HG03108 (cell line): ENCODE data around the gene MAP1S.

Experiments used
- ATAC-seq: cut with Tn5 transposase; IDR thresholded peaks from one replicate; pipeline ENCODE4 v1.9.1; 2021; ENCODE audit warnings: moderate library complexity; ENCODE audit not compliant: unreplicated experiment

Gene MAP1S

DNA sequence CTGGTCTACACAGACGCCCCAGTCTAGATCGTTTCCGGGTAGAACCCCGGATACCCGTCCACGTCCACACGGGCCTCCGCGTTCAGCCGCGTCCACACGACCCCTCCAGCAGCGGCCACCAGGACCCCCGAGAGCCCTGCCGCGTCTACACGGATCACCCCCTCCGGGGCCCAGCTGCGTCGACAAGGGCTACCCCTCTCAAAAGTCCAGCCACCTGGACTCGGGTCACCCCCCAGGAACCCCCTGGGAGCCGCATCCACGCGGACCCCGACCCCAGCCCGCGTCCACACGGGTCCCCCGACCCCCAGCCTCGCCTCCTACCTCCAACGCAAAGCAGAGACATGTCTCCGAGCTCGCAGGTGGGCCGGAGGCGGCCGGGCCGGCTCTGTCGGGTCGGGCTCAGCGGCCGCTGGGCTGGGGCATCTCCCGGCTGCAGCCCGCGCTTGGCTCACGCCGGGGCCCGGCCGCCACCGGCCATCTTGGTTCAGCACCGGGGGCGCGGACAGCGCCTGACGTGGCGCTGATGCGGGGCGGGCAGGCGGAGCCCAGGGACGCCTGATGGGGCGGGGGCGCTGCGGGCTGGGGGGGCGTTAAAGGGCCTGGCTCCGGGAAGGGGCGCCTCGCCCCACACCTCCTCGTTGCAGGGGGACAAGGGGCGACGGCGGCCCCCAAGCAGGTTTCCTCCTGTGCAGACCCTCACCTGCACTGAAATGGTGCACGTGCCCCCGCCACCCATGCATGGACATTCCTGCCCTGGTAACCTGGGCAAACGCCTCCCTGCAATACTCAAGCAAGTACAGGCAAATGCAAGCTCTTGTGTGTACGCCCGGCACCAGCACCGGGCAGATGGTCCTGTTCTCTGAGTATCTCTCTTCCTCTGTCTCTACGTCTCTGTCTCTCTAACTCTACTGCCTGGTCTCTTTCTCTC is 31.2 kb upstream of the MAP1S start, which contains the start of gene UNC13A:
TSS of gene UNC13A (minus strand) at position 498 of the 928 bp plus-strand sequence. CDS start at position 343, 155 bp downstream.
- ATAC-seq: no peak

DNA sequence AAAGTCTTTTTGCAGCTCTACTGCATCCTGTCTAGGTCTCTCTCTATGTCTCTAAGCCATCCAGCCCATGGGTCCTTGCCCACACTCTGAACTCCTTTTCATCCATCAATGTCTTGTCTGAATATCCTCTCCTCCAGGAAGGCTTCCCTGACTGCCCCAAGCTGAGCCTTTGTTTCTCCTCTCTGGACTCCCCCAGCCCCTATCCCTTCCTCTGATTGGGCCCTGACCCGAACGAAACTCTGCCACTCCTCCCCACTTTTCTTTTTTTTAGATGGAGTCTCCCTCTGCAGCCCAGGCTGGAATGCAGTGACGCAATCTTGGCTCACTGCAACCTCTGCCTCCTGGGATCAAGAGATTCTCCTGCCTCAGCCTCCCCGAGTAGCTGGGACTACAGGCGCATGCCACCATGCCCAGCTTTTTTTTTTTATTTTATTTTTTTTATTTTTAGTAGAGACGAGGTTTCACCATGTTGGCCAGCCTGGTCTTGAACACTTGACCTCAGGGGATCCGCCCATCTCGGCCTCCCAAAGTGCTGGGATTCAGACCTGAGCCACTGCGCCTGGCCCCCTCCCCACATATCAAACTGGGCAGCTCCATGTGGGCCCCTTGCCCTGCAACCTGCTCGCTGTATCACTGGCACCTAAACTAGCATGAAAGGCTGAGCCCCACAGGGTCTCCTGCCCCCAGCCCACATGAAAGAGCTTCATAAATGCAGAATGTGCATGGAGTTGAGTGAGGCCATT is 30.3 kb upstream of the MAP1S start:
- ATAC-seq: no peak

DNA sequence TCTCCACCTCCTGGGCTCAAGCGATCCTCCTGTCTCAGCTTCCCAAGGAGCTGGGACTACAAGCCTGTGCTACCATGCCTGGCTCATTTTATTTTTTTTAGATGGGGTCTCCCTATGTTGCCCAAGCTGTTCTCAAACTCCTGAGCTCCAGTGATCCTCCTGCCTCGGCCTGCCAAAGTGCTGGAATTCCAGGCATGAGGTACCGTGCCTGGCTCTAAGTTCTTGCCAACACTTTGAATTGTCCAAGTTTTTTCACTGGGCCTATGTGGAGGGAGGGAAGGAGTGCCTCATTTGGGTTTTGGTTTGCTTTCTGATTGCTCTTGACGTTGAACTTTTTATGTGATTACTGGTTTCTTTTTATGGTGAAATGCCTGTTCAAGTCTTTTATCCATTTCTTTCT is 26.7 kb upstream of the MAP1S start:
- ATAC-seq: no peak

DNA sequence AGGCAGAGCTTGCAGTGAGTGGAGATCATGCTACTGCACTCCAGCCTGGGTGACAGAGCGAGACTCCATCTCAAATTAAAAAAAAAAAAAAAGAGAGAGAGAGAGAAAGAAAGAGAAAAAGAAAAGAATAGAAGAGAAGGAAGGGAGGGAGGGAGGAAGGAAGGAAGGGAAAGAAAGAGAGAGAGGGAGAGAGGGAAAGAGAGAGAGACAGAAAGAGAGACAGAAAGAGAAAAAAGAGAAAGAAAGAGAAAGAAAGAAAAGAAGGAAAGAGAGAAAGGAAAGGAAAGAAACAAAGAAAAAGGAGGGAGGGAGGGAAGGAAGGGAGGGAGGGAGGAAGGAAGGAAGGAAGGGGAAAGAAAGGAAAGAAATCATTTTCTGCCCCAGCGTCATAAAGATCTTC is 24.1 kb upstream of the MAP1S start:
- no peak for ATAC-seq

DNA sequence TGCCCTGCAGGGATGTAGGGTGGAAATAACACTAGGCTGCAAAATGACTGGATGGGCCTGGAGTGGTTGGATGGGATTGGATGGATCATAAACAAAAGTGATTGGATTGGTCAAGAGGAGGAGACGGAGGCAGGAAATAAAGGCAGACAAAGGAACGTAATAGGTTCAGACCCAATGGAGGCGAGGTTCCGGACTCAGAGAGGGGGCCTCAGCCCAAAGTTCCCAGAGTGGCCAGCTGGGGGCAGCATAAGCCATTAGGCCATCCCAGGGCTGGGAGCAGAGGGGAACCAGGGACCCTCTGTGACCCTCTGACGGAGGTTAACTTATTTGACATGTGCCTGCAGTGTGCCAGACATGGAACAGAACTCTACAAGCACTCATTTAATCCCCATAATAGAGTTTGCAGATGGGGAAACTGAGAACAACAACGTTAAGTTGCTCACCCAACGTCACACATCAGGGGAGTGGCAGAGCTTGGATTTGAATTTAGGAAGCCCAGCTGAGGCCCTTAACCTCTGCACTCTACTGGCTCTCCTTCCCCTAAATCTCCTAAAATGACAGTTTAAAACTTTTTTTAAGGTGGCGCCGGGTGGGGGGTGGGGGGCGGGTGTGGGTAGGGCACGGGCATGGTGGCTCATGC is 15.3 kb upstream of the MAP1S start:
- ATAC-seq: no peak

DNA sequence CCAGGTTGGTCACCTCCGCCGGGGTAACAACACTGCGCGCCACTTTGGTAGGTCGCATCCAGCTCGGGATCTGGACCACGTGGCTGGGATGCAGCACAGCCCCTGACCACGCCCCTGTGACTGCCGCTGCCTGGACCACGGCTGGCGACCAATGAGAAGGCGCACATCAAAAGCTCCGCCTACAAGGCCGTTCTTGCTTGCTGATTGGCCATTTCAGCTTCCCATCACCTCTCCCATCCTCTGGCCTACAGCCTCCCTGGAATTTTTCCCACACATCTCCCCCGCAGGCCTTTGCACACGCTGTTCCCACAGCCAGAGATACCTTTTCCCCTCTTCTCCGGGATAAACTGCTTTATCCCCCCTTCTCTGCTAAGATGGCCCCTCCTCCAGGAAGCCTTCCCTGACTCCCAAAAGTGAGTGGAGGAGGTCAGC is 12.5 kb upstream of the MAP1S start:
- ATAC-seq: no peak

DNA sequence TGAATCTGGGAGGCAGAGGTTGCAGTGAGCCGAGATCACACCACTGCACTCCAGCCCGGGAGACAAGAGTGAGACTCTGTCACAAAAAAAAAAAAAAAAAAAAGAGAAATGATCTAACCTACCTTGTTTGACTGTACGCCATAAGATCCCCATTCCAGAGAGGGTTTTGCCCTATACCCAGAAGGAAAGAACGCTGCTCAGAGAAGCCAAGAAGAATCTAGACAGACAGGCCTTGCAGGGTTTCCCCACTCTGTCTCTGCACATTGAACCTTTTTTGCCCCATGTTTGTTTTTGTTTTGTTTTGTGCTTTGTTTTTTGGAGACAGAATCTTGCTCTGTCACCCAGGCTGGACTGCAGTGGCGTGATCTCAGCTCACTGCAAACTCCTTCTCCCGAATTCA is 7.4 kb upstream of the MAP1S start:
- no peak for ATAC-seq

DNA sequence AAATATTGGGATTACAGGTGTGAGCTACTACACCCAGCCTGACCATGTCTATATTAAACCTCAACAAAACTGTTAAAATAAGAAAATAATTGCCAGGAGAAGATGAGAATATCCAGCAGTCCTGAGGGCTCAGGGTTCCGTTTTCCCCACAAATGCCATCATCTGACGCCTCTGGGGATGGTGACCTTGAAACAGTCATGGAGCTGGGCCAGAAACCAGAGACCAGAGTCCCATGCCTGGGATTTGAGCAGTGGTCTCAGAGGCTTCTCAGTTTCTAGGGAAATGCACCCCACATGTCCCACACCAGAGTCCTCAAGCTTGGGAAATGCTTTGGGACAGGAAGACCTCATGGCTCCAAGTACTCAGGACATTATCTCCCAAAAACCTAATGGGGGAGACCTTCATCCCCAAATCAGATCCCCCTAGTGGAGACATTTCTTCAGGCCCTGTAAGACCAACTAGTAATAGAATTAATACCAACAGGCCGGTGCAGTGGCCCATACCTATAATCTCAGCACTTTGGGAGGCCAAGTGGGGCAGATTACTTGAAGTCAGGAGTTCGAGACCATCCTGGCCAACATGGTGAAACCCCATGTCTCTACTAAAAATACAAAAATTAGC is 2.9 kb upstream of the MAP1S start:
- ATAC-seq: no peak

DNA sequence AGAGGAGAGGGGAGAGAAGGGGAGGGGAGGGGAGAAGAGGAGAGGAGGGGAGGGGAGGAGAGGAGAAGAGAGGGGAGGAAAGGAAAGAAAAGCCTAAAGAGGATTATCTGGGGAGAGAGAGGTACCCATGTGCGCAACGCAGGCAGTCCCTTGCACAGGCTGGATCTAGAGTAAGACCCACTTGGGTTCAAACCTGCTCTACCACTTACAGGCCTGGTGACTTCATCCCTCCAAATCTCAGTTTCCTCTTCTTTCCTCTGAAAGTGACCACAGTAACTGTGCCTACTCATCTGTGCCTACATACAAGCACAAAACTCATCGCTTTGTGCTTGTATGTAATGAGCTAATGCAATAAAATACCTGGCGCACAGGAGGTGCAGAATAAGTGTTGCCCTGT is 732 bp upstream of the MAP1S start:
- ATAC-seq: no peak

DNA sequence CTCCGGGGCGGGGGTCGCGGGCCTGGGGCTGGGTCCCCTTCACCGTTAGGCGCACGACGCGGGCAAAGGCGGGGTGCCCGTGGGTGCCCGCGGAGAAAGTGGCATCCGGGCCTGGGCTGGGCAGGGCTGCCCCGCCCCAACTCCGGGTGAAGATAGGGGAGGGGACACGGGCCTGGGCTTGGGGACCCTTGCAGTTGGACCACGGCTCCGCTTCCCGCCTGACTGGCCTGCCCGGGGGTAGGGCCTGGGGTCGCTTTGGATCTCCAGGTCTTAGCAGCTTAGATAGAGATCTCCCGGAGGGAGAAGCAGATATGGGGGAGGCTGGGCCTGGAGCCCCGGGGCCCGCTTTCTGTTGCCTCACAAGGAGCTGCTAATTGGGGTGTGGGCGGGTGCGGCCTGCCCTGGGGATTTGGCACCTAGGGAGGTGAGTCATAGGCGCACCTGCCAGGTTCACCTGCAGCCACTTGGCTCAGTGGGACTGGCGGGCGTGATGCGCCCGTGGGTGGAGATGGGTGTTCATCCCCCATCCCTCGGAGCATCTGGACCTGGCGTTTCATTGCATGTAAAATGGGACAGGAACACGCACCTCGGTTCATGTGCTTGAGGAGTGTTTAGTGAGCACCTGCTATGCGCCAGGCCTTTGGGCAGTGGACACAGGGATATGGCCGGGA is 585 bp downstream of the MAP1S start:
- ATAC-seq: peak; percentile 17

DNA sequence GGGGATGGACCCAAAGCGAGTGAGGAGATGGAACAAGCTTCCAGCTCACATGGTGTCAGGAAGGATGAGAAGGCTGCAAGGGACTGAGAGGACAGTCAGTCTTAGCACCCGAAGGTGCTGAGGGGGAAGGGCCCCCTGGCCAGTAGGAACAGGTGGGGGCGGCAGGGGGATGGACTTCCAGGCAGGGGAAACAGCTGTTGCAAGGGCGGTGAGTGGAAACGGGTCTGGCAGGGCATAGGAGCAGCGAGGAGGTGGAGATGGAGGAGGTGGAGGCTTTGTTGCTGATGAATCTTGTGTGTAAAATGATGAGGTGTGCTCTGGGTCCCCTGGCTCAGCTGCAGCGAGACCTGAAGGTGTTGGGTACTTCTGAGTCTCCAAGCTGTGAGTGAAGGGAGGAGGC is 1.2 kb downstream of the MAP1S start:
- no peak for ATAC-seq

DNA sequence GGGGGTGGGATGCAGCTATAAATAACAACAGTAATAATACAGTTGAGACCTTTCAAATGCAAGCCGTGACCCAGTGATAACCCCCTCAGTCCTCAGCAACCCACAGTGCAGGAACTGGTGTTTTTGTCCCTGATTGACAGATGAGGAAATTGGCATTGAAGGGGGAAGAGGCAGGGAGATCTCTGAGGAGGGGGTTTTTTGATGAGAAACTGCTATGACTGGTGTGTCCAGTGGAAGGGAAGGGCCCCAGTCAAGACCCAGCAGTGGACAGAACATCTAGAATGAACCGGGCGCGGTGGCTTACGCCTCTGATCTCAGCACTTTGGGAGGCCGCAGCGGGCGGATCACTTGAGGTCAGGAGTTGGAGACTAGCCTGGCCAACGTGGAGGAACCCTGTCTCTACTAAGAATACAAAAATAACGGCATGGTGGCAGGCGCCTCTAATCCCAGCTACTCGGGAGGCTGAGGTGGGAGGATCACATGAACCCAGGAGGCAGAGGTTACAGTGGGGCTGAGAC is 1.9 kb downstream of the MAP1S start:
- no peak for ATAC-seq

DNA sequence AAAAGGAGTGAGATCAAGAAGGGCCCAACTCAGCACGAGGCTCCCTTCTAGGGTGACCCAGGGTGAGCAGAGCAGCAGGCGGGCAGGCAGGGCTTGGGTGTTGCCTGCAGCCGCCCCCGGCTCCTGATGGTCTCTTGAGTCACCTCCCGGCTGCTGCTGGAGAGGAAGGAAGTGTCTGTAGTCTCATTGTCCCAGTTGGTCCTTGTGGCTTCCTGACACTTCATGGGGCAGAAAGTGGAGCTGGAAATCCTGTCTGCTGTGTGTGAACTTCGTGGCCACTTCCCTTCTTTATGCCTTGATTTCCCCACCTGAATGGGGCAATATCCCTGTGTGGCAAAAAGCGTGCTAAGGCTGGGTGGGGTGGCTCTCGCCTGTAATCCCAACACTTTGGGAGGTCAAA is 2.5 kb downstream of the MAP1S start:
- no peak for ATAC-seq

DNA sequence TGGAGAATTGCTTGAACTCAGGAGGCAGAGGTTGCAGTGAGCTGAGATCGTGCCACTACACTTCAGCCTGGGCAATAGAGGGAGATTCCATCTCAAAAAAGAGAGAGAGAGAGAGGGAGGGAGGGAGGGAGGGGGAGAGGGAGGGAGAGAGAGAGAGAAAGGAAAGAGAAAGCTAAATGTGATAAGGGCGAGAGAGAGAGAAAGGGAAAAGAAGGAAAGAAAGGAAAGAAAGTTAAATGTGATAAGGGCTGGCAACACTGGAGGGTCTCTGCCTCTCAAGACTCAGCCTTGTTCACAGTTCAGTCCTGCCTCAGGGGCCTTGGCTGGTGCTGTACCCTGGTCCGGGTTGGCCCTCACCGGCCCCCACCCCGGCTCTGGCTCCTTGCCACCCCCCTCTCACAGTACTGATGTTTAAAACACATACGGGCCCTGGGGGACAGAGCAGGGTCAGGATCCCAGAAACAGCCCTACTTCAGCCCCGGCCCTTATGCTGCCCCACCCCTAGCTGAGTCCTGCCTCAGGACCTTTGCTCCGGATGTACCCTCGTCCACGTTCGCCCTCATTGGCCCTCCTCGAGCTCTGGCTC is 3.5 kb downstream of the MAP1S start:
- no peak for ATAC-seq

DNA sequence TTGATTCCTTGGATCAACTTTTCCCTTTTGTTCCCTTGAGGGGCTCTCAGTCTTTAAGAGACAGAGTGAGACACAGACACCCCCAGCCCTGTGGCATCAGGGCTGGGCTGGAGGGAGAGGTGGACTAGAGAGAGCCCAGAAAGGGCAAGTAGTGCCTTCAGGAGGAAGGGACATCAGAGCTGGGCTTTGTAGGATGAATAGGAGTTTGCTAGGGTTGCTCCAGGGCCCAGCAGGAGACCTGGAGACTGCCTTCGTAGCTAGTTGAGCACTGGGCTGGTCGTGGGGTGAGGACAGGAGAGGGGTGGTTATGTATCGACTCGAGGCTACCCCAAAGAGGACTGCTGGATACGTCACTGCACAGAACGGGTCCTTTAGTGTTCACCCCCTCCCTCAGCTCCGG is 5.4 kb downstream of the MAP1S start:
- no peak for ATAC-seq

DNA sequence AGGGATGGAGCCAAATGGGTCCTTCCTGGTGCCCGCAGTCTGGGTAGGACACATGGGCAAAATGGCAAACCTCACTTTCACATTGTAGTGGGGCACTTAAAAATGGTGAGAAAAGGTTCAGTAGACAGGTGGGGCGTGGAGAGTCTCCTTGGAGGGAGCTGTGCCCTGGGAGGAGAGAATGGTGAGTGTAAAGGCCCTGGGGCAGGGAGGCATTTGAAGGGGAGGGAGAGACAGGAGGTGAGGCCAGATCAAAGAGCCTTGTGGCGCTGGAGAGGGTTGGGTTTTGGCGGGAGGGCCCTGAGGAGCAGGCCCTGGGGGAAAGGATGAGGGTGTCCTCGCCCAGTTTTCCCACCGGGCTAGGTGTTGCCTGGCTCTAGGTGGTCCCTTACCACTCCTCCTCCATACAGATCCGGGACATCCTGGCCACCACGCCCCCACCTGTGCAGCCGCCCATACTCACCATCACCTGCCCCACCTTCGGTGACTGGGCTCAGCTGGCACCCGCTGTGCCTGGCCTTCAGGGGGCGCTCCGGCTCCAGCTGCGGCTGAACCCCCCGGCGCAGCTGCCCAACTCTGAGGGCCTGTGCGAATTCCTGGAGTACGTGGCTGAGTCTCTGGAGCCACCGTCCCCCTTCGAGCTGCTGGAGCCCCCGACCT is 6.3 kb downstream of the MAP1S start:
- ATAC-seq: no peak

DNA sequence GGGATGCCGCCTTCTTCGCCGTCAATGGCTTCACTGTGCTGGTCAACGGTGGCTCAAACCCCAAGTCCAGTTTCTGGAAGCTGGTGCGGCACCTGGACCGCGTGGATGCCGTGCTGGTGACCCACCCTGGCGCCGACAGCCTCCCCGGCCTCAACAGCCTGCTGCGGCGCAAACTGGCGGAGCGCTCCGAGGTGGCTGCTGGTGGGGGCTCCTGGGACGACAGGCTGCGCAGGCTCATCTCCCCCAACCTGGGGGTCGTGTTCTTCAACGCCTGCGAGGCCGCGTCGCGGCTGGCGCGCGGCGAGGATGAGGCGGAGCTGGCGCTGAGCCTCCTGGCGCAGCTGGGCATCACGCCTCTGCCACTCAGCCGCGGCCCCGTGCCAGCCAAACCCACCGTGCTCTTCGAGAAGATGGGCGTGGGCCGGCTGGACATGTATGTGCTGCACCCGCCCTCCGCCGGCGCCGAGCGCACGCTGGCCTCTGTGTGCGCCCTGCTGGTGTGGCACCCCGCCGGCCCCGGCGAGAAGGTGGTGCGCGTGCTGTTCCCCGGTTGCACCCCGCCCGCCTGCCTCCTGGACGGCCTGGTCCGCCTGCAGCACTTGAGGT is 7.0 kb downstream of the MAP1S start:
- ATAC-seq: no peak

DNA sequence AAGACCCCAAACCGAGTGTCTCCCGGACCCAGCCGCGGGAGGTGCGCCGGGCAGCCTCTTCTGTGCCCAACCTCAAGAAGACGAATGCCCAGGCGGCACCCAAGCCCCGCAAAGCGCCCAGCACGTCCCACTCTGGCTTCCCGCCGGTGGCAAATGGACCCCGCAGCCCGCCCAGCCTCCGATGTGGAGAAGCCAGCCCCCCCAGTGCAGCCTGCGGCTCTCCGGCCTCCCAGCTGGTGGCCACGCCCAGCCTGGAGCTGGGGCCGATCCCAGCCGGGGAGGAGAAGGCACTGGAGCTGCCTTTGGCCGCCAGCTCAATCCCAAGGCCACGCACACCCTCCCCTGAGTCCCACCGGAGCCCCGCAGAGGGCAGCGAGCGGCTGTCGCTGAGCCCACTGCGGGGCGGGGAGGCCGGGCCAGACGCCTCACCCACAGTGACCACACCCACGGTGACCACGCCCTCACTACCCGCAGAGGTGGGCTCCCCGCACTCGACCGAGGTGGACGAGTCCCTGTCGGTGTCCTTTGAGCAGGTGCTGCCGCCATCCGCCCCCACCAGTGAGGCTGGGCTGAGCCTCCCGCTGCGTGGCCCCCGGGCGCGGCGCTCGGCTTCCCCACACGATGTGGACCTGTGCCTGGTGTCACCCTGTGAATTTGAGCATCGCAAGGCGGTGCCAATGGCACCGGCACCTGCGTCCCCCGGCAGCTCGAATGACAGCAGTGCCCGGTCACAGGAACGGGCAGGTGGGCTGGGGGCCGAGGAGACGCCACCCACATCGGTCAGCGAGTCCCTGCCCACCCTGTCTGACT is 7.9 kb downstream of the MAP1S start:
- no peak for ATAC-seq
